HL-60 (cell line): ENCODE measurements around the gene SYNM.

Experiments used
- DNase-seq, 2 experiments: peaks; one replicate each; pipeline ENCODE4 v3.0.0-alpha.2; 2010 to 2020; ENCODE audit warnings: low read depth in 1 of 2, low spot score in 1 of 2
- H3K27ac ChIP-seq: fragments of 250-450 bp; sonication (Bioruptor Pico); replicated peaks from 2 replicates; pipeline ENCODE4 v1.5.1; 2020; ENCODE audit warnings: mild to moderate bottlenecking, moderate library complexity
- H3K27me3 ChIP-seq: fragments of 250-450 bp; sonication (Bioruptor Pico); 2 replicates; pipeline ENCODE4 v1.5.1; 2021; ENCODE audit warnings: mild to moderate bottlenecking, moderate library complexity; ENCODE audit not compliant: insufficient read depth, poor library complexity, severe bottlenecking
- H3K4me3 ChIP-seq: replicated peaks from 2 replicates; pipeline ENCODE4 v1.5.1; 2011; ENCODE audit warnings: mild to moderate bottlenecking, control low read depth, low read length; ENCODE audit not compliant: insufficient read depth
- CTCF ChIP-seq: IDR thresholded peaks from one replicate; pipeline ENCODE4 v1.5.1; 2011; ENCODE audit warnings: low read length, control low read depth, inconsistent platforms; ENCODE audit not compliant: insufficient read depth
- GABPA ChIP-seq: IDR thresholded peaks from 2 replicates; pipeline ENCODE4 v1.6.1; 2012; ENCODE audit warnings: low read depth
- POLR2AphosphoS5 ChIP-seq: IDR thresholded peaks from 2 replicates; pipeline ENCODE4 v1.6.1; 2012; ENCODE audit warnings: low read depth
- REST ChIP-seq: IDR thresholded peaks from 2 replicates; pipeline ENCODE4 v1.6.1; 2012; ENCODE audit warnings: low read depth; ENCODE audit not compliant: insufficient replicate concordance
- SPI1 ChIP-seq: IDR thresholded peaks from 2 replicates; pipeline ENCODE4 v1.6.1; 2012; ENCODE audit warnings: low read depth, mild to moderate bottlenecking, borderline replicate concordance

The SYNM gene

GRCh38 chr15:99169769-99170311 lies 65.0 kb downstream of the SYNM start:
- H3K27ac ChIP-seq = no peak overlapping the region
- no peak overlapping the region for H3K4me3 ChIP-seq
- no peaks in the 10 kb centered on the region for H3K27me3 ChIP-seq
- DNase-seq = no peak
- TF ChIP-seq REST (no peak), SPI1 (no peak), GABPA (no peak), CTCF (no peak), POLR2AphosphoS5 (no peak)

- H3K27ac ChIP-seq = no peak overlapping the region
- TF ChIP-seq REST = no peak
- TF ChIP-seq POLR2AphosphoS5 = no peak
- no peak for TF ChIP-seq GABPA
- TF ChIP-seq SPI1 = no peak
- TF ChIP-seq CTCF = no peak
- no peak overlapping the region for H3K4me3 ChIP-seq
- no peaks in the 10 kb centered on the region for H3K27me3 ChIP-seq
- DNase-seq = no peak
Measured at GRCh38 chr15:99170476-99171065, 65.7 kb downstream of the SYNM start.

GRCh38 chr15:99172171-99172570 lies 67.3 kb downstream of the SYNM start:
- H3K27me3 ChIP-seq = no peaks in the 10 kb centered on the region
- no peak for DNase-seq
- no peak overlapping the region for H3K4me3 ChIP-seq
- no peak overlapping the region for H3K27ac ChIP-seq
- TF ChIP-seq SPI1 (no peak), POLR2AphosphoS5 (no peak), CTCF (no peak), REST (no peak), GABPA (no peak)
